Smooth muscle cell (in vitro differentiated cells): Measurements from ENCODE around the gene HCRTR1. TPM values are rescaled to one million over a fixed set of nuclear protein-coding genes. Genes with fewer than 3 reads are reported as not detected.

ENCODE experiments used
- DNase-seq: peaks from one replicate; lab custom pipeline; 2025; ENCODE audit not compliant: unreplicated experiment; lab: John Stamatoyannopoulos, UW
- H2AFZ ChIP-seq: fragments of 200-600 bp; sonication (generic); 2 replicates; pipeline ENCODE4 v1.6.0; 2016; ENCODE audit warnings: antibody characterized with exemption, low read depth, mild to moderate bottlenecking
- H3F3A ChIP-seq: fragments of 200-600 bp; sonication (generic); 2 replicates; pipeline ENCODE4 v1.6.0; 2017; ENCODE audit warnings: antibody characterized with exemption, low read depth
- H3K27ac ChIP-seq: fragments of 200-600 bp; sonication (generic); 2 replicates; pipeline ENCODE4 v1.5.1; 2016; ENCODE audit warnings: low read depth, mild to moderate bottlenecking
- H3K27me3 ChIP-seq: fragments of 200-600 bp; sonication (generic); 2 replicates; pipeline ENCODE4 v1.6.1; 2016; ENCODE audit warnings: low read depth, mild to moderate bottlenecking
- H3K36me3 ChIP-seq: fragments of 200-600 bp; sonication (generic); 2 replicates; pipeline ENCODE4 v1.5.1; 2016; ENCODE audit warnings: low read depth
- H3K4me1 ChIP-seq: fragments of 200-600 bp; sonication (generic); 2 replicates; pipeline ENCODE4 v1.5.1; 2016; ENCODE audit warnings: low read depth
- H3K4me2 ChIP-seq: fragments of 200-600 bp; sonication (generic); 2 replicates; pipeline ENCODE4 v1.6.0; 2016; ENCODE audit warnings: mild to moderate bottlenecking
- H3K4me3 ChIP-seq: fragments of 200-600 bp; sonication (generic); 2 replicates; pipeline ENCODE4 v1.5.1; 2016; ENCODE audit warnings: mild to moderate bottlenecking
- H3K79me2 ChIP-seq: fragments of 200-600 bp; sonication (generic); 2 replicates; pipeline ENCODE4 v1.6.0; 2016; ENCODE audit warnings: low read depth, mild to moderate bottlenecking
- H3K9ac ChIP-seq: fragments of 200-600 bp; sonication (generic); 2 replicates; pipeline ENCODE4 v1.6.0; 2016; ENCODE audit warnings: low read depth
- H3K9me3 ChIP-seq: fragments of 200-600 bp; sonication (generic); replicated peaks from 2 replicates; pipeline ENCODE4 v1.5.1; 2016; ENCODE audit warnings: low read depth
- H4K20me1 ChIP-seq: fragments of 200-600 bp; sonication (generic); 2 replicates; pipeline ENCODE4 v1.6.0; 2016; ENCODE audit warnings: low read depth
- CTCF ChIP-seq: fragments of 200-600 bp; sonication (generic); IDR thresholded peaks from 2 replicates; pipeline ENCODE4 v1.5.1; 2017; ENCODE audit warnings: borderline replicate concordance, mild to moderate bottlenecking, antibody characterized with exemption; ENCODE audit not compliant: insufficient read depth, poor library complexity, severe bottlenecking
- WGBS: methylation state at CpG from one replicate; pipeline ENCODE4 v1.1.7; 2016; ENCODE audit warnings: low lambda C conversion rate; 5-methylcytosine and 5-hydroxymethylcytosine counted together
- polyA plus RNA-seq: library from polyadenylated mRNA; unstranded; fragments of >200 nt; fragmentation: Nextera tagmentation; extraction: Ambion mirVana; gene quantifications from 2 replicates; pipeline ENCODE4 v1.2.1, GENCODE V29; 2016
- total RNA-seq: library from RNA; depleted of rRNA; stranded (reverse); fragments of >200 nt; gene quantifications from 2 replicates; pipeline ENCODE4 v1.2.3, GENCODE V29; 2014

HCRTR1 gene
- total and polyA plus RNA-seq, 2 experiments from 2014 or later: 2.0 TPM; not detected in 1

GRCh38 chr1:31648641-31649357, 31.3 kb downstream of the HCRTR1 start:
- H3K79me2 ChIP-seq: peaks cover 6% of the 10 kb centered on the region
- H4K20me1 ChIP-seq: no peaks in the 10 kb centered on the region
- H3K4me3 ChIP-seq: no peak overlapping the region
- WGBS: 68% methylated on average over 9 of the region's 9 CpGs
- H2AFZ ChIP-seq: no peak overlapping the region
- no peak overlapping the region for H3K4me2 ChIP-seq
- DNase-seq: no peak
- H3K27ac ChIP-seq: no peak overlapping the region
- H3K27me3 ChIP-seq: no peaks in the 10 kb centered on the region
- H3F3A ChIP-seq: peaks cover 21% of the 10 kb centered on the region
- peaks cover 7% of the 10 kb centered on the region for H3K4me1 ChIP-seq
- no peak for TF ChIP-seq CTCF
- no peak overlapping the region for H3K9ac ChIP-seq
- H3K36me3 ChIP-seq: no peaks in the 10 kb centered on the region
- no peaks in the 10 kb centered on the region for H3K9me3 ChIP-seq

GRCh38 chr1:31650161-31651088, 32.9 kb downstream of the HCRTR1 start:
- Histone ChIP-seq H3K4me1 (peaks cover 4% of the 10 kb centered on the region), H3K27ac (peak overlapping the region; percentile 57)

GRCh38 chr1:31651089-31651420, 33.6 kb downstream of the HCRTR1 start:
- H4K20me1 ChIP-seq: no peaks in the 10 kb centered on the region

More at GRCh38 chr1:31650161-31651088, 32.9 kb downstream of the HCRTR1 start:
- Histone ChIP-seq H3K9ac (no peak overlapping the region), H3K4me2 (no peak overlapping the region), H3F3A (peaks cover 21% of the 10 kb centered on the region), H3K9me3 (no peaks in the 10 kb centered on the region), H4K20me1 (no peaks in the 10 kb centered on the region), H3K27me3 (no peaks in the 10 kb centered on the region), H2AFZ (no peak overlapping the region), H3K79me2 (no peaks in the 10 kb centered on the region), H3K36me3 (no peaks in the 10 kb centered on the region), H3K4me3 (no peak overlapping the region)
- no peak for TF ChIP-seq CTCF
- DNase-seq: no peak
- WGBS: 78% methylated on average over 9 of the region's 9 CpGs

More at GRCh38 chr1:31651089-31651420, 33.6 kb downstream of the HCRTR1 start:
- H3F3A ChIP-seq: peaks cover 24% of the 10 kb centered on the region
- no peaks in the 10 kb centered on the region for H3K36me3 ChIP-seq
- no peak for DNase-seq
- WGBS: 38% methylated on average over 1 of the region's 1 CpG
- TF ChIP-seq CTCF: no peak
- H3K4me1 ChIP-seq: no peaks in the 10 kb centered on the region
- H3K79me2 ChIP-seq: no peaks in the 10 kb centered on the region
- no peaks in the 10 kb centered on the region for H3K9me3 ChIP-seq
- no peaks in the 10 kb centered on the region for H3K27me3 ChIP-seq
- no peak overlapping the region for H3K9ac ChIP-seq
- no peak overlapping the region for H2AFZ ChIP-seq
- no peak overlapping the region for H3K4me3 ChIP-seq
- no peak overlapping the region for H3K4me2 ChIP-seq
- H3K27ac ChIP-seq: peak overlapping the region; percentile 57
